Adrenal gland (tissue), 12 donors: ENCODE results near the gene ANKRD44. TPM values are rescaled to one million over a fixed set of nuclear protein-coding genes. Genes with fewer than 3 reads are reported as not detected.
A peak's percentile ranks its signal among the peaks of the same experiment; 100 is the strongest.

Source experiments
- DNase-seq, 7 donors: peaks; one replicate each; pipeline ENCODE4 v3.0.0-alpha.2; 2019 to 2020
- H3K27ac ChIP-seq, 5 donors: fragments of 200-600 bp; sonication (generic) in 4 of 5; 1 replicate in 3 of 5; 2 replicates in 2 of 5; pipeline versions ENCODE4 v1.5.1 to v1.8.0; 2016 to 2020; ENCODE audit warnings: mild to moderate bottlenecking in 1 of 5
- H3K27me3 ChIP-seq: fragments of 200-600 bp; 2 replicates; pipeline ENCODE4 v1.8.0; 2021
- H3K36me3 ChIP-seq, 2 donors: fragments of 200-600 bp; replicated peaks in 1 of 2; 1 replicate in 1 of 2; 2 replicates in 1 of 2; pipeline versions ENCODE4 v1.5.1 to v1.8.0; 2018 to 2022
- H3K4me1 ChIP-seq, 2 donors: fragments of 200-600 bp; replicated peaks in 1 of 2; 1 replicate in 1 of 2; 2 replicates in 1 of 2; pipeline versions ENCODE4 v1.5.1 to v1.8.0; 2018 to 2021
- H3K4me3 ChIP-seq, 4 donors: fragments of 200-600 bp; sonication (generic) in 3 of 4; one replicate each; pipeline ENCODE4 v1.5.1; 2016 to 2018
- H3K9me3 ChIP-seq, 3 donors: fragments of 200-600 bp; sonication (generic) in 1 of 3; replicated peaks in 1 of 3; 1 replicate in 2 of 3; 2 replicates in 1 of 3; pipeline versions ENCODE4 v1.5.1 to v1.8.0; 2016 to 2021
- CTCF ChIP-seq, 6 experiments: fragments of 450-650 bp in 4 of 6; fragments of 200-600 bp in 2 of 6; sonication (generic) in 1 of 6; IDR thresholded peaks; 1 replicate in 5 of 6; 2 replicates in 1 of 6; pipeline versions ENCODE4 v1.5.1 to v1.8.0; 2016 to 2021; ENCODE audit warnings: antibody characterized with exemption in 6 of 6, mild to moderate bottlenecking in 2 of 6, moderate library complexity in 1 of 6
- POLR2A ChIP-seq, 2 donors: fragments of 450-650 bp; IDR thresholded peaks; one replicate each; pipeline ENCODE4 v1.6.1; 2017; ENCODE audit warnings: antibody characterized with exemption in 2 of 2, mild to moderate bottlenecking in 2 of 2, moderate library complexity in 1 of 2
- WGBS, 4 donors: extraction: QIAGEN DNeasy Blood & Tissue Kit in 2 of 4; methylation state at CpG; one replicate each; pipeline versions ENCODE4 v1.1.5 to v1.1.7; 2013 to 2017; 5-methylcytosine and 5-hydroxymethylcytosine counted together
- intact Hi-C, 2 donors: fragments of 100-400 bp; cut with DNase I; formaldehyde crosslinking; loops; one replicate each; pipeline versions ENCODE4 v1.14.1 to v1.15.0; 2022 to 2023
- polyA plus RNA-seq, 3 donors: library from polyadenylated mRNA; stranded (reverse); fragments of 200-250 nt in 2 of 3; fragments of 350-450 nt in 1 of 3; fragmentation: Illumina TruSeq in 1 of 3; extraction: RNeasy Lipid Tissue Mini Kit (QIAGEN cat#74804) in 1 of 3; gene quantifications; one replicate each; pipeline ENCODE4 v1.2.3, GENCODE V29; 2013 to 2014
- total RNA-seq, 9 donors: library from RNA; depleted of rRNA in 4 of 9; stranded (reverse); fragments of >200 nt in 4 of 9; fragments of 120-200 nt in 1 of 9; fragmentation: NEBNext Ultra II Directional in 1 of 9; extraction: Animal tissue kit (Norgen Biotek cat#: 25700) in 1 of 9; gene quantifications; one replicate each; pipeline versions ENCODE4 v1.1.0 to v1.2.4, GENCODE V29; 2013 to 2023
- donor health status: healthy with polysubstance abuse.
- donor health status: Bipolar disorder and iron deficiency.
- donor health status: DM: yes; HTN: yes; CAD: no.
- donor health status: DM: no; HTN: no; CAD: no.
- donor health status: DM: no; HTN: no; CAD: no.
- donor health status: DM: yes; HTN: yes; CAD: no.

ANKRD44 gene
- total and polyA plus RNA-seq, 12 donors, result 3.8 to 40.2 (median 21.3) TPM

GRCh38 chr2:197310987-197311420 lies 424 bp upstream of the ANKRD44 start:
- peak overlapping the region in 3 of 5 donors; percentile 76 to 96 (median 82) for H3K27ac ChIP-seq
- WGBS, 4 donors, result 0 to 1% (median 1%) methylated on average over 7 to 22 of the region's 22 CpGs; no CpG with 5 or more reads in 1 of the 4 donors
- peak overlapping the region in 2 of 4 donors; percentile 25 to 90 for H3K4me3 ChIP-seq
- H3K9me3 ChIP-seq, result no peaks in the 10 kb centered on the region
- H3K4me1 ChIP-seq, result peaks cover 8 to 32% of the 10 kb centered on the region in 2 donors
- TF ChIP-seq CTCF (IDR thresholded peaks at IDR 0.05) (no peak), POLR2A (IDR thresholded peaks at IDR 0.05) (no peak)
- no peak for DNase-seq
- no peaks in the 10 kb centered on the region for H3K27me3 ChIP-seq
- H3K36me3 ChIP-seq, result no peaks in the 10 kb centered on the region
- intact Hi-C loops, result loop anchor here (2.0 to 10.0 kb wide), 4 partner anchors 116 to 196 kb away; no protein-coding TSS in a partner anchor

- intact Hi-C loops, result loop anchor here (2.0 to 10.0 kb wide), 4 partner anchors 115 to 195 kb away; no protein-coding TSS in a partner anchor
- 0 to 13% (median 2%) methylated on average over 3 to 30 of the region's 30 CpGs for WGBS, 4 donors
- H3K27ac ChIP-seq, result peak overlapping the region in 3 of 5 donors; percentile 79 to 96 (median 82)
Measured at GRCh38 chr2:197309691-197310231, 819 bp downstream of the ANKRD44 start.

GRCh38 chr2:197308996-197309690 lies 1.4 kb downstream of the ANKRD44 start:
- Histone ChIP-seq H3K27me3 (no peaks in the 10 kb centered on the region), H3K27ac (peak overlapping the region in 3 of 5 donors; percentile 79 to 96 (median 82)), H3K9me3 (no peaks in the 10 kb centered on the region), H3K36me3 (no peaks in the 10 kb centered on the region), H3K4me1 (peaks cover 9 to 47% of the 10 kb centered on the region in 2 donors), H3K4me3 (peak overlapping the region in 3 of 4 donors; percentile 1 to 90 (median 52))
- no peak for TF ChIP-seq CTCF (IDR thresholded peaks at IDR 0.05)
- no peak for TF ChIP-seq POLR2A (IDR thresholded peaks at IDR 0.05)
- no peak for DNase-seq
- intact Hi-C loops, result no loop called here
- WGBS, 4 donors, result 52 to 56% (median 53%) methylated on average over 7 to 8 of the region's 8 CpGs

More at GRCh38 chr2:197309691-197310231, 819 bp downstream of the ANKRD44 start:
- peaks cover 9 to 41% of the 10 kb centered on the region in 2 donors for H3K4me1 ChIP-seq
- no peaks in the 10 kb centered on the region for H3K27me3 ChIP-seq
- DNase-seq, result peak; percentile 21 to 67 (median 35)
- H3K9me3 ChIP-seq, result no peaks in the 10 kb centered on the region
- no peaks in the 10 kb centered on the region for H3K36me3 ChIP-seq
- TF ChIP-seq POLR2A (IDR thresholded peaks at IDR 0.05), result no peak
- no peak for TF ChIP-seq CTCF (IDR thresholded peaks at IDR 0.05)
- peak overlapping the region; percentile 1 to 90 (median 53) for H3K4me3 ChIP-seq

GRCh38 chr2:197308585-197308984 lies 2.0 kb downstream of the ANKRD44 start:
- intact Hi-C loops, result no loop called here
- Histone ChIP-seq H3K36me3 (no peaks in the 10 kb centered on the region), H3K4me1 (peaks cover 9 to 48% of the 10 kb centered on the region in 2 donors), H3K9me3 (no peaks in the 10 kb centered on the region), H3K27me3 (no peaks in the 10 kb centered on the region), H3K4me3 (peak overlapping the region in 1 of 4 donors; percentile 90), H3K27ac (peak overlapping the region in 3 of 5 donors; percentile 20 to 51 (median 27))
- DNase-seq, result no peak
- WGBS, 4 donors, result 50 to 72% (median 65%) methylated on average over 2 of the region's 2 CpGs
- no peak for TF ChIP-seq POLR2A (IDR thresholded peaks at IDR 0.05)
- TF ChIP-seq CTCF (IDR thresholded peaks at IDR 0.05), result no peak
